NCI-H1105 treated with DMSO at 0.1 percent for 48 hours (cell line): ENCODE measurements around the gene CCKAR.
"Not testable (repeated sequence)": the region's sequence is repeated elsewhere in the genome, so short reads cannot be mapped to it uniquely, and the experiment has no call there.

ENCODE experiments used
- DNase-seq: peaks from one replicate; lab custom pipeline; 2025; lab: John Stamatoyannopoulos, UW

The CCKAR gene, protein sequence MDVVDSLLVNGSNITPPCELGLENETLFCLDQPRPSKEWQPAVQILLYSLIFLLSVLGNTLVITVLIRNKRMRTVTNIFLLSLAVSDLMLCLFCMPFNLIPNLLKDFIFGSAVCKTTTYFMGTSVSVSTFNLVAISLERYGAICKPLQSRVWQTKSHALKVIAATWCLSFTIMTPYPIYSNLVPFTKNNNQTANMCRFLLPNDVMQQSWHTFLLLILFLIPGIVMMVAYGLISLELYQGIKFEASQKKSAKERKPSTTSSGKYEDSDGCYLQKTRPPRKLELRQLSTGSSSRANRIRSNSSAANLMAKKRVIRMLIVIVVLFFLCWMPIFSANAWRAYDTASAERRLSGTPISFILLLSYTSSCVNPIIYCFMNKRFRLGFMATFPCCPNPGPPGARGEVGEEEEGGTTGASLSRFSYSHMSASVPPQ

DNA sequence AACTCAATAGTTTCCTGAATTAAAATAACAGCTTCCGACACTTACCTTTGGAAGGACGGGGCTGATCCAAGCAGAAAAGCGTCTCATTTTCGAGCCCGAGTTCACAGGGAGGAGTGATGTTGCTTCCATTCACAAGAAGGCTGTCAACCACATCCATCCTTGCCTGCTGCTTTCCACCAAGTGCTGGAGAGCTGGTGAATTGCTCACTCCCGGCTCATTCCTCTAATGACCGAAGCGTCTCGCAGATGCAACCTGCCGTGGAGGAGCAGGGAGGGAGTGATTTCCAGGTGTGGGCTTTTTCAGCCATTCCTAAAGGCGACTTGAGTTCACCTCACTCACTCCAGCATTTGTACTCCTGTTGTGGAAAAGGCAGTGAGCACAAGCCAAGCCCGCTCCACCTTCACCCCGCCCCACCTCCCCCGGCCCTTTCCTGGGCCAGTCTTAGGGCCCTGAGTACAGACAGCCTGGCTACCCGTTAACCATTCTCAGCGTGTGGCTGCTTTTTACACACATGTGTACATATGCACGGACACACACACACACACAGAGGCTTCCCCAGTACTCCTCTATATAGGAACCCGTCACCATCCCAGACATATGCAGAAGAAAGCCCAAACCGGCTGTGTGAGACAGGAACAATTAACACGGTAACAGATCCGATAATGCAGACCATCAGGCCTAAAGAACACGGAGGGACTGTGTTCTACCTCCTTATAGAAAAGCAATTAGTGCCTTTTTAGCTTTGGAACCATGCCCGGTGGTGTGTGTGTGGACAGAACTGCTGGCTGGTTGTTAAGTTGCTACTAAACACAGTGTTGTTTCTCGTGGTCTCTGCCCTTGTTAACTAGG lies at the start of gene CCKAR:
TSS of gene CCKAR (minus strand) at position 374 of the 849 bp plus-strand sequence. CDS start at position 157, 217 bp downstream.
- DNase-seq, result peak; percentile 87

DNA sequence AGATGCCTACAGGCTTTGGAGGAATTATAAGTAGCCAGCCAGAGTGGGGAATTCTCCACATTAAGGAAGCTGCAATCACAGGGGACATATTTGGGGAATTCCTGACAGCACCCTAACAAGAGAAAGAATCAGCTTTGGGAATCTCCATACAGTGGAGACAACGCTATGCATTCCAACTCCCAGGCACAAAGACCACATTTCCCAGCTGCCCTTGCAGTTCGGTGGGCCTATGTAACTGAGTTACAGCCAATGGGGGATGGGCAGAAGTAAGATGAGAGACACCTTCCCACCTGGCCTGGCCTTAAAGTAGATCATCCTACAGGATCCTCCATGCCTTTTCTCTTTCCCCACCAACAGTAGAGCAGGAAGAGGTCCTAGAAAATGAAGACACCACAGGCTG lies 43.4 kb upstream of the CCKAR start:
- DNase-seq, result no peak

DNA sequence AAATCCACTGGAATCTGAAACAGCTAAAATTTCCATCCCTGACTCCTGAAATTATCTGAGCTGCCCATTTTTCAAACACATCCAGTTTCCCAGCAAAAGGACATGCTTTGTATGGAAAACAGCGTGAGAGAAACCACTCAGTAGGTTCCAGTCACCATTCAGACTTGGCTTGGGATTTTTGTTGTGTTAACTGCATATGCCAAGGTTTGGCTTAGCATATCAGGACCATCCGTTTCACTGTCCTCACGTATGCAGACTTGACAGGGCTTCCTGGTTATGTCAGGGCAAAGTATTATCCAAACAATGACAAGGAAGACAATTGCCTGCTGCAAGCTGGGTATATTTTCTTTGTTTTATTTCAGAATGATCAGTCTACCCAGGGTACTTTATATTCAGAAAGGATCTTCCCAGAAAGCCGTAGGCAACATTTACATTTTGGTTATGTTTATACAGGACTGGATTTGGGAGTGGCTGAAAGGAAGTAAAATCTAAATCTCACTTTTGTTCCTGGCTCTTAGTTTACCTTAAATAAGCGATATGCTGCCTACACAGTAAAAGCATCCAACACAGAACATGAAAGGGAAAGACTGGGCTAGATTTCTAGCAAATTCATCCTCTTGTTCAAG lies 41.3 kb upstream of the CCKAR start:
- DNase-seq, result no peak

DNA sequence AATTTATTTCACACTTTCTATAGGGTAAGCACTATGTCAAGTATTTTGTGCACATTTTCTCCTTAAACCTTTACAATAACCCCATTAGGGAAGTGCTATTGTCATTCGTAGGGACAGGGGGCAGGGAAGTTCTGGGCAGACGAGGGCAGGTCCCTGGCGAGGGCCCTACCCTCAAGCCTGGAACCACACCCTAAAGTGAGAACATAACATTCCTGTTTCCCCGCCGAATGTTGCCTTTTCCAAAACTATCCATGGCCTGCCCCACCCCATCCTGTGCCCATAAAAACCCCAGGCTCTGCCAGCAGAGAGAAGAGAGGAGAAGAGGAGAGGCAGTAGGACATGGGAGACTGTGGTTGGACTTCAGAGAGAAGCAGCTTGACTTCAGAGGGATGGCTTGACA lies 39.8 kb upstream of the CCKAR start:
- DNase-seq, result no peak

DNA sequence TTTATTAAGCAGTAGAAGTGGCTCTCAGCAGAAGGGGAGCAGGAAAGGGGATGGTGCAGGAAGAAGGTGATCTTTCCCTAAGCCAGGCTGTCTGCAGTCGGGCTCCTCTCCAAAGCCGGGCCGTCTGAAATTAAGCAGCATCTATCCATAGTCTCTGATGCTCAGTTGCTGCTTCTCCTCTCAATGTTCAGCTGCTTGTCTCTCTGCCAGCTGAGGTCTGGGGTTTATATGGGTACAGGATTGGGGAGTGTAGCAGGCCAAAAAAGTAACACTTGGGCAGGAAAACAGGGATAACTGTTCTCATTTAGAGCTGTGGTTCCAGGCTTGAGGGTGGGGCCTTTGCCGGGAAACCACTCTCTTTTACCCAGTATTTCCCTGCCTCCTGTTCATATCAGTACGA lies 39.2 kb upstream of the CCKAR start:
- DNase-seq, result no peak

DNA sequence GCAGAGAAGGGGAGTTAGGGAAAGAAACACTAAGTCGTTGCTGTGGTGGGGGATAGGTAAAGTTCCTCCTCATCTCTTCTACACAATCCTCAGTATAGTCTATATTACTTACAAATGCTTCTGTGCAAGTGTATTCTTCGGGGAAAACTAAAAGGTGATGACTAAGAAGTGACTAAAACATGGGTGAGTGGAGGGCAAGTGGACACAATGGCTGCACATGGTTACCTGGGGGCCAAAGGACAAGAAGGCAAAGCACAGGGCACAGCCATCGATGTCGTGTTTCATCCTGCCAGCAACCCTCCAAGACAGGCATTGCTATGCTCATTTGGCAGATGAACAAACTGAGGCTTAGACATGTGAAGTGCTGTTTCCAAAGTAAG lies 35.5 kb upstream of the CCKAR start:
- DNase-seq, result no peak

DNA sequence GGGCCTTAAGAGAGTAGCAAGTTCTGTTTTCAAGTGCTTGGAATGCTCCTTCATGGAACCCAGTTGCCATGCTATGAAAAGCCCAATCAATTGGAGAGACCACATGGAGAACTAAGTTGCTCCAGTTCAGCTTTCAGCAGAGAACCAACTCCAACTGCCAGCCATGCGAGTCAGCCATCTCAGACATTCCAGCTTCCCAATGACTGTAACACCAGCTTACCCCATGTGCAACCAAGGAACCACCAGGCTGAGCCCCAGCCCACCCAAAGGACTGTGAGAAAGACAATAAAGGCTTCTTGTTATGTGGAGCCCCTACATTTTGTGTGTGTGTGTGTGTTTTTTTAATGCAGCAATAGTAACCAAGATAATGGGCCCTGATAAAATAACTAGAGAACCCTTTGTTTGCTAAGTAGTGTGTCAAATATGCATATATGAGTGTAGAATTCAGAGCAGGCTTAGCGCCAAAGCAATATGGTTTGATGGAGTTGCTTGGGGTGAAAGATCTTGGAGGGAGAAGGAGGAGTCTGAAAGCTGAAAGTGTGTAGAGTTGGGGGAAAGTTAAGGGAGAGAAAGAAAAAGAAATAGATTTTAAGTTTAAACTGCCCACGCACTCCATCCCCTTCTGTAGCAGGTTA lies 35.0 kb upstream of the CCKAR start:
- no peak for DNase-seq

DNA sequence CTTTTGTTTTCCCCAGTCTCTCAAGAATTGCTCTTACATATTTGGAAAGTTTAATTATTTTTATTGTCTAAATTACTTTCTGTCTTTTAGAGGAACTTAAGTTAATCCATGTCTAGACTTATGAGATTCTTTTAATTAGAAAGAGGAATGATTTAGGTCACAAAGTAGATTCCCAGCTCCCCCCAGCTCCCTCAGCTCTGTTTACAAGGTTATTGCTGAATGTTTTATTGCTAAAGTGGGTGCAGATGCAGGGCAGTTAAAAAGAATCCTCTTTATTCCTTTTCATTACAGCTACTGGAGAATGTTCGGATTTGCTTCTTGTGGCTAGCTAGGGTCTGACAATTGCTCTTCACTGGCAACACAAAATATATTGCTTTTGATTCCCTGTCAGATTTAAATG lies 33.7 kb upstream of the CCKAR start:
- no peak for DNase-seq

DNA sequence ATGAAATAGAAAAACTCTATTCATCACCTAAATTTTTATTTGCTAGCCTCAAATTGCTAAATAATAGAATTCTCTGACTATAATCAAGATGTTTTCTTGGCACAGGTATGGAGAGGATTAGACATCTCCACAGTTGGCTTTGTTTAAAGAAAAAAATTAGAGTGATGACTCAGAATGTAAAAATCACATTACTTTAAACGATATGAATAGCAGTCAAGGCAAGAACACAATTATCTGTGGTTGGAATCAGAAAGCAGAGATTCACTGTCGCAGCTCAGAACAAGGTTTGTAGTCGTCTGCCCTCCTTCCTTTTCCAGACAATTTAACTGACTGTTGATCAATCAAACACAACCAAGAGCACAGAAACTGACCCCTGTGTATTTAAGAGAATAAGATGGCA lies 32.2 kb upstream of the CCKAR start:
- no peak for DNase-seq

DNA sequence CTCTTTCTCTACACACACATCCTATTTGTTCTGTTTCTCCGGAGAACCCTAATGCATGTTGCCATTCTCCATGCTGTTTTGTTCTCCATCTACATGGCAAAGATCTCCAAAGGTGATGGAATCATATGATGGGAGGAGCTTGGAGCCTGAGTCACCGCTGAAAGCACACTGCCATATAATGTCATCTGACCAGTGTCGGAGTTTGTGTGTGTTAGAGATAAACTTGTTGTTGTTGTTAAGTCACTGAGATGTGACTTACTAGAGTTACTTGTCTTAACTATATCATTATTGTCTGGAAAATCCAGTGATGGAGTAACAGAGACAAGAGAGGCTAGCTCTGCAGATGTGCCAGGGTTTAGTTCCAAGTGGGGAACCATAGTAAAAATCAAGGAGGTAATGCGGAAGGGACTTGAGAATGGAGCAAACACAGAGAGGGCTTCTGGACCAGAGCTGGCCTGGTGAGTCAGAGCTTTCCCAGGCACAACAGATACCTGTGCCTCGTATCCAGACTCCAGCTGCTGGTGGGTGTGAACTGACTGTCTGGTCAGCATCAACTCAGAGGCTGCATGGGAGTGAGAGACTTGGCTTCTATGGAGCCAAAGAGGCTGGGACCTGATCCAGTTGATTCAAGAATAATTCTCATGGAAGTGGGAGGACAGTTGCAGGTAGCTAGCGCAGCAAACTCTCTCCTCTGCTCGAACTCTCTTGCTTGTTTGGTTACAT lies 30.6 kb upstream of the CCKAR start:
- no peak for DNase-seq

DNA sequence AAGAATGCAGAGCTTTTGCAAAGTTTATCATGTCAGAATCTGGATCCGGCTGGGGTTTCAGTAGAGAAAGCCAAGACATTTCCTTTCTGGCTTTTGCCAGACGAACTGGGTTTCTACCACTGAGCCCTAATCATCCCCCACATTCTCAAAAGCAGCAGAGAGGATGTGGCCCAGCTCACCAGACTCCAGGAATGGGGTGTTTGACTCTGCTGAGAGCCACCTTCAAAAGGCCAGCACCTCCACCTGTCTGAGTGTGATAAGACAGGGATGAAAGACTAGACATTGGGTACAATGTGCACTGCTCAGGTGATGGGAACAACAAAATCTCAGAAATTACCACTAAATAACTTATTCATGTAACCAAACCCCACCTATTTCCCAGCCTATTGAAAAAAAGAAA lies 25.7 kb upstream of the CCKAR start:
- DNase-seq, result no peak

DNA sequence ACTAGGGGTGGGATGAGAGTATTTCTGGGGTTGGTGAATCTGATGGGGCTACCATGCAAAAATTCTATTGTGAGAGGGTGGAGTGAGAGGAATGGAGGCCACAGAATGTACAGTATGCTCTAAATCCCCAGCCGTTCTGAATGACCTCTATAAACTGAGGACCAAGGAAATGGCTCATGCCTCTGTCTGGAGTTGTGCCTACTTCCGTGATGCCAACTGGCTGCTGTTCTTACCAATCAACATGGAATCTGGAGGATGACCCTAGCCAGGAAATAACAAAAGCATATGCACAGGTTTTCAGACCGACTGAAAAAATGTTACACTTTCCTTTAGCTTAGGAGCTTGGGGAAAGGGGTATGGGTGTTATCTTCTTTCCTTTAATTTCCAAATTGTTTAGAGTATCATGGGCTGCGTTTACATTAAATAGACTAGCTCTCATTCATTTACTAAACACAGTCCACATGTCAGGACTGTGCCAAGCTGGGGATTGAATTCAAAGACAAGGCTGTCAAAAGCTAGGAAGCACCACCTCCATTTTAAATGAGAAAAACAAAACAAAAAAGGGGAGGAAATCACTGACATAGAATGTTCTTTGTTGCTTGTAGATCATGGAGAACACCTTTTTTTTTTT lies 20.2 kb upstream of the CCKAR start:
- DNase-seq, result no peak

DNA sequence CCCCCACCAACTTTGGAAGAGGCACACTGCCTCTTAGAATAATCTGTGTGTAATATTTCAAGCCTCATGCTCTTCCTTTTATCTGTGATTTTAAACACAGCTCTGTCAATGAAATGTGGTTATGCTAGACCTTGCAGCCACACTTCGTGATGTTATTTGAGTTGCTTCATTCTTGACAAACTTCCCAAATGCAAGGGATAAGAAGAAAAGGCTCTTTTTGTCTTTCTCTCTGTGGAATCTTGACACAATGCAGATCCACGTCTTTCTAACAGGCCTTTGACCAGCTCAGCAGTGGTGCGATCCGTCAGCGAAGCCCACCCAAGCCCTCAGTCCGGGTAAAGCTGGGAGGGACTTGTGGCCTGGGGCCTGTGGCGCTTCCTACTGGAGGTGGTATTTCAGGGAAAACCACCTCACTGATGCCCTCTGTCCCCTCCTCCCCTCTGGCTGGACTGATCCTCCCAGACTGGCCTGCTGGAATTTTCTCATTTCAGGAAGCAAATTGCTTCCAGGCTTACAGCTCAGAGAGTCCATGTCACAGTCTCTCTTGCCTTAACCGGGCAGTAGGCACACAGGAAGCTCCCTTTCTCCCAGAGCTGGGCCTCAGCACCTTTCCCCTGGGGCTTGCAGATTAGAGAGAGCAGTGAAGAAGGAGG lies 19.5 kb upstream of the CCKAR start:
- no peak for DNase-seq

DNA sequence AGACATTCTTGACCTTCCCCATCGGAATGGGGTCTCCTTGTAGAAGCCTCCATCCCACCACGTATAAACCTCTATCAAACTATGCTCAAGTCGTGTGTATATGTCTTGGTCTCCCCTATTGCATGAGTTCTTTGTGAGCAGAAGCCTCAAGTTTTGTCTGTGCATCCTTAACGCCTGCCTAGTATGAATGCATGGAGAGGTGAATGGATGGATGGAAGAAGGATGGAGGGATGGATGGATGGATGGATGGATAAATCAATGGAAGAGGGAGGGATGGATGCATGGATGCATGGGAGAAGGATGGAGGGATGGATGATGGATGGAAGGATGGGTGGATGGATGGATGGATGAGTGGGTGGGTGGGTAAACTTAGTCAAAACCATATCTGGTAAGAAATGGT lies 17.0 kb upstream of the CCKAR start:
- no peak for DNase-seq

DNA sequence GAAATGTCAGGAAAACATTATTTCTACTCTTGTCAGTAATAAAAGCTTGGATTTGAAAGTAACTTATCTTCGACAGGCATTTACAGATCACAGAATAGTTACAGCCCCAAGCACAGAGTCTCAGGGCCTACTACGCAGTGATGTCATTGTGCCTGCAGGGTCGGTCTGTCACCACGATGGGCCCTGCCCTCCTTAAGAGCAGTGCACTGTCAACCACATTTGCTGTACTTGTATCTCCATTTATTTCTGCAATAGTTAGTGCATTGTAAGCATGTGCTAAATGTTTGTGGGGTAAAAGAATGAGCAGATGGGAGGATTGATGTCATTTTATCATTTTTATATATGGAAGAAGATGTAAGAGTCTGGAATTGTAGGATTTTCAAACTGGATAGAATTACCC lies 13.6 kb upstream of the CCKAR start:
- DNase-seq, result no peak

DNA sequence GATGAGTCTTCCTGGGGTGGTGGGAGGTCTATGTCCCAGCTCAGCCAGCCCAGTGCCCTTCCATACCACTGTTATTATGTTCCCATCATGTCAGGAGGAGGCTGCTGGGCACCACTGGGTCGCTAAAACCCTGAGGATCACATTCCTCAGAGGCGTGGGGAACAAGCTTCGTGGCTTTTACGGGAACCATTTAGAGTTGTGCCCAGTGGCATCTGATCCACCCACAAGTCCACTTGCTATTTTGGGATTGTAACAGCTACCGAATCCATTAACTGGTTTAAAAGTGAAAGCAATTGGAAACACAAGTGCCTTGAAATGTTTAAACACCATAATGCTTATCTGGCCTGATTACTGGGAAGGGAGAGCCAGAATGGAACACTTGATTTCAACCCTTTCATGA lies 13.1 kb upstream of the CCKAR start:
- no peak for DNase-seq

DNA sequence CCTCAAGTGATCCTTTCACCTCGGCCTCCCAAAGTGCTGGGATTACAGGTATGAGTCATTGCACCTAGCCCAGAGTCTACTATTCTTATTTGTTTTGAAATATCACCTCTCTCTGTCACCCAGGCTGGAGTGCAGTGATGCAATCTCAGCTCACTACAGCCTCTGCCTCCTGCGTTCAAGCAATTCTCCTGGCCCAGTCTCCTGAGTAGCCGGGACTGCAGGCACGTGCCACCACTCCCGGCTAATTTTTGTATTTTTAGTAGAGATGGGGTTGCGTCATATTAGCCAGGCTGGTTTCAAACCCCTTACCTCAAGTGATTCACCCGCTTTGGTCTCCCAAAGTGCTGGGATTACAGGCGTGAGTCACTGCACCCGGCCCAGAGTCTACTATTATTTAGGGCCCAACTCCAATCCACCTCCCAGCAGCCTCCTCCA lies 10.3 kb upstream of the CCKAR start:
- DNase-seq, result not testable (repeated sequence)

DNA sequence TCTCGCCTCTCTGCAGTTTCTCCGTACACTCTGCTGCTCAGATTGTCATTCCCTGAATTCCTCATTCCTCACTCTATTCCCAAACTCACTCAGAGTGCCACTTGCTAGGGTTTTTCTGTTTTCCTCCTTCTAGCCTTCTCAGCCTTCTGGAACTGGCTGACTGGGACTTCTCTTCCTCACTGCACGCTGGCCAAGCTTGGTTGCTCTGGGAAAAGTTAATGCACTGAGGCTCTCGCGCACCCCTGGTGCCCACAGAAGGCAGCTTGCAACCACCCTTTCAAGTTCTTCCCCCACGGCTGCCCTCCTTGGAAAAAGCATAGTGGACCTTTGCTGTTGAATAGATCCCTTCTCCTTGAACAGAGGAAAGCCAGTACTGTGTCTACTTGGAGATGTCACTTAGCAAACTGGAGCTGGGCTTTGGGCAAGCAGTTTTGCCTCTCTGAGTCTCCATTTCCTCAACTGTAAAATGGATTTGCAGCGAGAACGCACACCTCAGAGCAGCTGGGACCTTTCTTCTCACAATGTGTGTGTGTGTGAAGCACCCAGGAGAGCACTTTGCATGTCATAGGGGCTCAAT lies 6.0 kb upstream of the CCKAR start:
- DNase-seq, result no peak

DNA sequence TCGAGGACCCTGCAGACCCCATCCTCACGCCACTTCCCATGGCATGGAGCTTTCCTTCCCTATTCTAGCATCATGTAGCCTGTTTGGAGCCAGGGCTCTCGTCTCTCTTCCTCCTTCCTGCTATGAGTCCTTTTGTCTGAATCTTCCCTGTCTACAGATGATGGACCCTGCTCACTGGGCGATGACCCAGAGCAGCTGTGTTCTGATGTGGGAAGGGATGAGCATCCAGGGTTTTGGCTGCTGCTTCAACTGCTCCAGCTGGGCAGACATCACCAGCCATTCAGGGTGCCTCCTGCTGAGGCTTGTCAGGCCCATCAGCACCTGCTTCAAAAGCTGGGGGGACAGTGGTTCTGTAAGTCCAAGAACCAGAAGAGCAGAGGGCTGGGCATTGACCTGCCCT lies 3.2 kb upstream of the CCKAR start:
- no peak for DNase-seq

DNA sequence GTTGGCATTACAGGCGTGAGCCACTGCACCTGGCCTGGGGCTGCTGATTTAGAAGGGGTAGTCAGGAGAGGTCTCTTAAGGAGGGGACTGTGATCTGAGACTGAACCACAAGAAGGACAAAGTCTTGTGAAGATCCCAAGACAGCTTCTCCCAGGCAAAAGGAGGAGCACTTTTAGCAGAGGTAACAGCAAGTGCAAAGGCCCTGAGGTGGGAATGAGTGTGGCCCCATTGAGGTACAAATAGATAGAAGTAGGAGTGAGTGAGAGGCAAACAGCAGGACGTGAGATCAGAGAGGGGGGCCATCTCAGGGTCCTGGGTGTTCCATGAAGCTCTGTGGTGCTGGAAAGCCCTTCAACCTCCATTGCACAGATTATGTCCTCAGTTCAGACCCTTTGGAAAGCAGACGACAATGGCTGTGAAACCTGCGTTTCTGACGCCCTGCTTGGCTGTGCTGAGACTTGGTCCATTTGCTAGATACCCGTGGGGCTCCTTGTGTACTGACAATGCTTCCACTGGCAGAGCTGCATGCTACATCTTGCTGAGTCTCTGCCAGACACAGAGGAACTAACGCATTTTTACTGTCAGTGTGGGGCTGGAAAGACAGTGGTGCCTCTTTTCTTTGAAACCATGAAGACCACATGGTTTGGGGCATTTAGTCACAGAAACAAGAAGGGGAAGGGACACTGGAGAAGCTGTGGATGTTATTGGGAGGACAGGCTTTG lies 1.3 kb upstream of the CCKAR start:
- DNase-seq, result no peak
